Pulmonary artery endothelial cell (primary cell): ENCODE results near the gene LYPD5. TPM values are rescaled to one million over a fixed set of nuclear protein-coding genes. Genes with fewer than 3 reads are reported as not detected.
"Not testable (repeated sequence)": the region's sequence is repeated elsewhere in the genome, so short reads cannot be mapped to it uniquely, and the experiment has no call there.

ENCODE experiments used
- DNase-seq: peaks from one replicate; pipeline ENCODE4 v3.0.0-alpha.2; 2011; ENCODE audit warnings: low read depth, low spot score
- total RNA-seq: library from RNA; depleted of rRNA; stranded (reverse); fragments of >200 nt; gene quantifications from 2 replicates; pipeline ENCODE4 v1.2.3, GENCODE V29; 2014

Gene LYPD5
- total RNA-seq, 1 donor from 2014 or later: 0.53 TPM

DNA sequence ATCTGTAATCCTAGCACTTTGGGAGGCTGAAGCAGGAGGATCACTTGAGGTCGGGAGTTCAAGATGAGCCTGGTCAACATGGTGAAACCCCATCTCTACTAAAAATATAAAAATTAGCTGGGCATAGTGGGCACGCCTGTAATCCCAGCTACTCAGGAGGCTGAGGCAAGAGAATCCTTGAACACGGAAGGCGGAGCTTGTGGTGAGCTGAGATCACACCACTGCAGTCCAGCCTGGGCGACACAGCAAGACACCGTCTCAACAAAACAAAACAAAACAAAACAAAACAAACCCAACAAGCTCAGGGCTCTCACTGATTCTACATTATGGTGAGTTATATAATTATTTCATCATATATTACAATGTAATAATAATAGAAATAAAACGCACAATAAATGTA lies 4.2 kb upstream of the LYPD5 start:
- not testable (repeated sequence) for DNase-seq

DNA sequence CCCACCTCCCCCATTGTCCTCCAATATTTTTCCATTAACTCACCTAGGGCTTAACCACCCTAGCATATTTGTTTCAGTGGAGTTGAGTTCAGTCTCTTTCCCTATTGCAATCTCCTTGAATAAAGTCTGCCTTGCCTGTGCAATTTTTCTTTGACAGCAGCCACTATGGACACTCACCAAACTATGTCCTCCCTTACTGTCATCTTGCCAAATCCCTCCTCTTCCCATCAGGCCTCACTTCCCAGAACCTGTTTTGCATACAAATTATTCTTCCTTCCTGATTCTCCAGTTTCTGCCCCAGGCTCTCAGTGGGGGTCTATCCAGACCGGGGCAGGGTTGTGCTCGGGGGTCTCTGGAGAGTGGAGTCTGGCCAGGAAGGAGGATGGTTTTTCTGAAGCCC lies 2.2 kb upstream of the LYPD5 start:
- no peak for DNase-seq

GRCh38 chr19:43799502-43800142 lies 2.6 kb downstream of the LYPD5 start:
- DNase-seq: no peak

DNA sequence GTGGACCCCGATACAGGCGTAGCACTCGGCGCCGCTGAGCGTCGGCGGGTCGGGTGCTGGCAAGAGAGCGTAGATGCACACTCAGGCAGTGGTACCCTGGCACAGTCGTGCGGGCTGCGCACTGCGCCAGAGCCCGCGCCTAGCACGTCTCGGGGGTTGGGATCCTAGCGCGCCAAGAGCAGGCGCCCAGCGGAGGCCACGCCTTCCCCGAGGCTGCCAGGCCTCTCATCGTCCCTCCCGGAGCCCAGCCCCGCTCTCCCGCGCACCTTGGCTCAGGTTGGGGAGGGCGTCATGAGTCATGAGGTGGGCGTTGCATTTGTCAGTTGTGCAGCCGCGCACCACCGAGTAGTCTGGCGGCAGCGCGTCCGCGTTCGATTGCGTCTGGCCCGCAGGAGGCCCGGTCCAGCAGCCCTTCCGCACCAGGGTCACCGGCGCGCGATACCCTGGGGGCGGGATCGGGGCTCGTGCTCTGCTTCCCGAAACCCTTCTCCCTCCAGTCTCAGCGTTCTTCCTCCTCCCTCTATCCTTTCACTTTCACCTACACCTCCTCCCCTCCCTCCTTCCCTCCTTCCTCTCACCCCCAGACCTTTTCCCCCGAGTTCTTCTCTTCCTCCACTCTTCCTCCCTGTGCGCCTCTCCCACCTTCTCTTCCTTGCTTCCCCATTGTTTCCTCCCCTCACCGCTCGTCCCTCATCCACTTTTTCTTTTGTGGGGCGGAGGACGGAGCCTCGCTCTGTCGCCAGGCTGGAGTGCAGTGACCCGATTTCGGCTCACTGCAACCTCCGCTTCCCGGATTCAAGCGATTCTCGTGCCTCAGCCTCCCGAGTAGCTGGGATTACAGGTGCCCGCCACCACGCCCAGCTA lies 3.5 kb downstream of the LYPD5 start:
- no peak for DNase-seq

- DNase-seq: no peak
Measured at GRCh38 chr19:43798026-43798545, 4.2 kb downstream of the LYPD5 start.

GRCh38 chr19:43797556-43797955 lies 4.7 kb downstream of the LYPD5 start:
- no peak for DNase-seq

DNA sequence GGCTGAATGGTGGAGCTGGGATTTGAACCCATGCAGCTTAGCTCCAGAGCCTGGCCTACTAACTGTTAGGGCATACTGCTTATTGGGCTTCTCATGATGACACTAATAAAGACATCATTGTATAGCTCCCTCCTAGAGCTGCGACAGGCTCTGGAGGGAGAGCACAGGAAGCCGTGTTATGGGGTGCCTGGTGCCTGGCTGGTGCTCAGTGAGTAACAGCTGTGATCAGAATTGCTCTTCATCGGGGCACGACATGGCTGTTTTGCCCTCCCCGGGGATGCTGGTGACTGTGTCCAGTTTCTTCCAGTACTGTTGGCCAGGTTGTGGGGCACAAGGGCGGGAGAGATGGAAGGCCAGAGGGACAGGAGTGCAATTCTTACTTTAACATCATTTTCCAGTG lies 5.1 kb downstream of the LYPD5 start:
- DNase-seq: no peak

- DNase-seq: no peak
Measured at GRCh38 chr19:43790587-43790986, 11.7 kb downstream of the LYPD5 start.

DNA sequence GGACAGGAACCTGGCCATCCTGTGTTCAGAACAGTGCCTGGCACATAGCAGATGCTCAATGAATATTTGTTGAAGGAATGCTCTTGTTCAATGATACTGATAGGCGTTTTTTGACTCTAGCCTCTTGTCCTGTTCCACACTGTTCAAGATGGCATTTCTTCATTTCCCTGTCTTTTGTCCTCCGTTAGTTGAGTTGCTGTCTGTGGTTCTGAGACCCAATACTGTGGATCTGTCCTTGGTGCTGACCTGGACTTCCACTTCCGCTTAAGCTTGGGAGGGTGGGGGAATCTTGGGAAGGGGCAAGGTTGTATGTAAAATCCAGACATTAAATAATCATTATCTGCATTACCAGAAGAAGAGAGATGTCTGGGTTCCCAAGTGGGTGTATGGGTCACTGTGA lies 13.2 kb downstream of the LYPD5 start:
- DNase-seq: no peak

DNA sequence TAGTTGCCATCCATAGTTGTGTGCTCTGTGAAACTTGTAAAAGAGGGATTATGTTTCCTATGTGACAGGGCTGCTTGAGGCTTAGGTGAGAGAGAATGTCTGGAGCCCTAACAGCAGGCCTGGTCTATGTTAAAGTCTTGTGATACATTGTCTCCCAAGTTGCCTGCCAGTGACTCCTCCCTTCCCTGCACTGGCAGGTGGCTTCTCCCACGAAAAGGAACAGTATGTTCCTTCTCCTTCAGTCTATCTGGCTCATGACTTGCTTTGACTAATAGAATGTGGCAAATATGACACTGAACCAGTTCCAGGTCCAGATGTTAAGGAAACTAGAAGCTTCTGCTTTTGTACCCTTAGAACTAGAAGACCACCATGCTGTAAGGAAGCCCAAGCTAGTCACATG lies 15.6 kb downstream of the LYPD5 start:
- DNase-seq: no peak

DNA sequence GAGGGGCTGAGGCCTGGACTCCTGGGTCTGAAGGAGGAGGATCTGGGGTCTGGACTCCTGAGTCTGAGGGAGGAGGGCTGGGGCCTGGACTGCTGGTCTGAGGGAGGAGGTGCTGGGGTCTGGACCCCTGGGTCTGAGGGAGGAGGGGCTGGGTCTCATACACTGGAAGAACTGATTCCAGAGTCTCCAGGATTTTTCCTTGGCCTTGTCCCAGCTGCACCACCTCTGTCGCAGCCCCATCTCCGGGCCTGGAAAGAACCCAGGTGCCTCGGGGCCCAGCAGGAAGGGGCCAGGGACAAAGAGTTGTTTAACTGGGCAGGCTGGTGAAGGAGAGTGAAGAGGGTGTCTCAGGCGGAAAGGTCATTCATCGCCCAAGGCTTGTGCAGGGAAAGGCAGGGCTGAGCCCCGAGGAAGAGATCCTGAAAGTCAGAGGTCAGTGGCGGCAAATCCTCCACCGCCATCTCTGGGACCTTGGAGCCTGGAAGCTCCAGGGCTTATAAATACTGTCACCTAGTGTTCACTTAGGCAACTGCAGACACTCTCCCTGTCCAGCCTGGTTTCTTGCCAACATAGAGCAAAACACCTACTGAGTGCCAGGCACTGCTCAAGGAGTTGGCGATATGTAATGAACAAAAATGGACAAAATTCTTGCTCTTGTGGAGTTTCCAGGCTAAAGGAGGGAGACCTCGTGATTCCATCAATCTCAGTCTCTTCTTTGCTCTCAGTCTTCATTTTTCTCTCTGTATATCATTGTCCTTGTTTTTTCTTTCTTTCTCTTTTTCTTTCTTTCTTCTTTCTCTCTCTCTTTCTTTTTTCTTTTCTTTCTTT lies 17.1 kb downstream of the LYPD5 start:
- DNase-seq: no peak

DNA sequence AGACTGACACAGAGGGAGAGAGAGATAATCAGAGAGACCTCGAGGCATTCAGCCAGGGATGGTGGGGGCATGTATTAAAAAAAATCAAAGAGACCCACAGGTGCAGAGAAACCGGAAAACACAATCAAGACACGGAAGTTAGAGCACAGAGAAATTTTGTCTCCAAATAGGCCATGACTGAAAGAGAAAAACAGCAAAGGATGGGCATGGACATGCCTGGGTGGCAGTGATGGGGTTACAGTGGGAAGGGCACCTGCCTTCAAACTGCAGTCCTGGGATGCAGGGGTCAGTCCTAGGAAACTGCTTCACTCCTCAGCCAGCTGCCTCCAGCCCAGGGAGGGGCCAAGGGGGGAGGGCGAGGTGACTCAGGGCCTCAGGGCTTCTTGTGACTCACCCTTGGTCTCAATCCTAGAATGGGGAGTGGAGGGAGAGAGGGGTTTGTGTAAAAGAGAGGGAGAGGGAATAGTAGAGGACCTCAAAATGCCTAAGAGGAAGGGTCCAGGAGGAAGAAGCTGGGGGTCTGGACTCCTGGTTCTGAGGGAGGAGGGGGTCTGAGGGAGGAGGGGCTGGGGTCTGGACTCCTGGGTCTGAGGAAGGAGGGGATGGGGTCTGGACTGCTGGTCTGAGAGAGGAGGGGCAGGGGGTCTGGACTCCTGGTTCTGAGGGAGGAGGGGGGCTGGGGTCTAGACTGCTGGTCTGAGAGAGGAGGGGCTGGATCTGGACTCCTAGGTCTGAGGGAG lies 17.8 kb downstream of the LYPD5 start:
- peak; percentile 45 for DNase-seq

- no peak for DNase-seq
Measured at GRCh38 chr19:43783636-43784035, 18.6 kb downstream of the LYPD5 start.

- DNase-seq: no peak
Measured at GRCh38 chr19:43782689-43783231, 19.5 kb downstream of the LYPD5 start.

DNA sequence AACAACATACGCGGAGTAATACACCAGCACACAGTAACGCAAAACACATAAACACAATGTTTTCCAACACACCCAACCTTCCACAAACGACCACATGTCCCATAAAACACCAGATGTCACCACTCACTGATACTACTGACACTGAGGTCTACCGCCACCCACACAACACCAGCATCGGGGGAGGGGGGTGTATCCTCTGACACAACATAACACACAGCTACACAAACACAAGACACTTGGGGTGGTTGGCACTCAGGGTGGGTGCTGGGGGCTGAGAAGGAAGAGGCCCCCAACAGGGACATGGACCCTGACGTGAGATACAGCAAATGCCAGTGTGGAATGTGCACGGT lies 20.0 kb downstream of the LYPD5 start:
- DNase-seq: no peak

DNA sequence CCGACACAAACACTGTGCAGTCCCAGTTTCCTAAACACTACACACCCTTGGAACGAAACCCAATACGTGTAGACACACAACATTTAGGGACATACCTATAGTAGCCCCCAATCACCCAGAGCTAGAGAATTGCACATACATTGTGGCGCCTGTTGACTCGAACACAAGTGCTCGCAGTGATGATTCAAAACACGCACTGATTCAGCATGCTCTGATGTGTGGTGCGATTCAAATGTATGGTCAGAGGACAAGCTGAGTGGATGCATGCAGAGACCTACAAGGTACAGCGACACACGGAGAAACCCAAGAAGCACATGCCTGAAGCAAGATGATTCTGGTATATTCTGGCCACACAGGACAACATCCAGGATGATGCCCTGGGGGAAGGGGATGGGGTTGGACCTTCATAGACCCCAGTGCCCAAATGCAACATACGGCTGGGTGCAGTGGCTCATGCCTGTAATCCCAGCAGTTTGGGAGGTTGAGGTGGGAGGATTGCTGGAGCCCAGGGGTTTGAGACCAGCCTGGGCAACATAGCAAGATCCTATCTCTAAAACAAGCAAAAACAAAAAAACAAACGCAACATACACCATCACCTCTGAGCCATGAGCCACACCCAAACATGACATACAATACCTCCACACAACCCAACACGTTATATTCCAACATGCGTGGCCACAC lies 20.5 kb downstream of the LYPD5 start:
- no peak for DNase-seq

DNA sequence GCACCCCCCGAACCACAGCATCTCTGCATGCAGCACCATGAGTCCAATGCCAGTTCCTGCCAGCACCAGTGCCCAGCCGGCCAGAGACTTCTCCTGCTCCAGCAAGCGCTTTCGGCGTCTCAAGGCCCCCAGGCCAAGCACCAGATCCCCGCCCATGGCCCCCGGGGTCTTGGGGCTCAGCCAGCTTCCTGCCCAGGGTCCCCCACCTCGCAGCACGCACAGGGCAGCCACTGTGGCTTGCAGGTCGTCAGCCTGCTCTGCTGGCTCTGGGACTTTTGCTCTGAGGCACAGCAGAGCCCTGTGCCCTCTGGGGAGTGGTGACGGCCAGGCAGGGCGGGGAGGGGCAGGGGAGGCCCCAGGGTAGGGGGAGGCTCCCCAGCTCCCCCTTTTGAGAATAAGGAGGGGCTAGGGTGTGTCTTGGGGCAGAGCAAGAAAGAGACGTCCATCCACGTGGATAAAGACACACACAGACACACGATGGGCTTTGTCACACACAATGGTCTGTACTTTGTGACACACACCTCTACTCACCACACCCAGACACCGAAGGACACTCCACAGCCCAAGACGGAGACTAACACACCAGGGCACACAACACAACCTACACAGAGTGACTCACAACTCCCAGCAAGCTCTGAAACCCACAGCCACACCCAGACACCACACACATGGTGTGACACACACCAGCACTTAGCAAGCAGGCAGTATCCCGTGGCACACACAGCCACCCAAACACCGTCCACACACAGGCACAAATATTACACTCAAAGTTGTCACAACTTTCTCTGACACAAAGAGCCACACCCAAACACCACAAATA lies 21.3 kb downstream of the LYPD5 start, which contains the start of gene KCNN4:
TSS of gene KCNN4 (minus strand) at position 268 of the 820 bp plus-strand sequence. CDS start at position 156, 112 bp downstream.
- DNase-seq: no peak

- DNase-seq: no peak
Measured at GRCh38 chr19:43779820-43780219, 22.4 kb downstream of the LYPD5 start.

DNA sequence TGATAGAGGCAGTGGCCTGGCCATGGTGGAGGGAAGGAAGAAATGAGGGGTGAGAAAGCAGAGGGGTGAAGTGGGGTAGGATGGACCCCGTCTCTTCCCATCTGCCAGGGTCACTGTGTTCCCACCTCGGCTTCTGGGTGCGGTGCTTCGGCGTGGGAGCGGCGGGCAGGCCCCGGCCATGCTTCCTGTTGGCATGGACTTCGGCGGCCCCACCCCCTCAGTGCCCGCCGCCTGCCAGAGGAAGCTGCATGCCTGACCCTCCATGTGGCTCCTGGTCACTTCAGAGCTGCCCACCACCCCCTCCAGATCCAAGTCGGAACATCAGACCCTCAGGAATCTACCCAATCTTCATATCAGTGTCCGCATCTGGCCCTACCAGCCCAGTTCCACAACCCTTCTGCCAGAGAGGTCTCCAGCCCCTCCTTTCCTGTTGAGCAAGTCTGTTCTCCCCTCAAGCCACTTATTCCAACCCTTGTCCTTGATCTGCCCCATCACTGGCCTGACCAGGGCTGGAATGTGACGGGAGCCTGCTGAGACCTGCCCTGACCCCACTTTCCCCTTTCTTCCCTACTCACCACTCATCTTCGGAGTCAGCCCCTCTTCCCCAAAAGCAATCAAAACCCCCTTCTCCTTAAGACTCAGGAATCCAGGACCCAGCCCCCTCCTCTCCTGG lies 23.0 kb downstream of the LYPD5 start:
- DNase-seq: no peak
